HG02870 (cell line): Measurements from ENCODE around the gene PICK1.
"Not testable (repeated sequence)": the region's sequence is repeated elsewhere in the genome, so short reads cannot be mapped to it uniquely, and the experiment has no call there.

ENCODE experiments used
- ATAC-seq: cut with Tn5 transposase; IDR thresholded peaks from one replicate; pipeline ENCODE4 v1.9.1; 2021; ENCODE audit warnings: mild to moderate bottlenecking, moderate library complexity; ENCODE audit not compliant: unreplicated experiment

The PICK1 gene

DNA sequence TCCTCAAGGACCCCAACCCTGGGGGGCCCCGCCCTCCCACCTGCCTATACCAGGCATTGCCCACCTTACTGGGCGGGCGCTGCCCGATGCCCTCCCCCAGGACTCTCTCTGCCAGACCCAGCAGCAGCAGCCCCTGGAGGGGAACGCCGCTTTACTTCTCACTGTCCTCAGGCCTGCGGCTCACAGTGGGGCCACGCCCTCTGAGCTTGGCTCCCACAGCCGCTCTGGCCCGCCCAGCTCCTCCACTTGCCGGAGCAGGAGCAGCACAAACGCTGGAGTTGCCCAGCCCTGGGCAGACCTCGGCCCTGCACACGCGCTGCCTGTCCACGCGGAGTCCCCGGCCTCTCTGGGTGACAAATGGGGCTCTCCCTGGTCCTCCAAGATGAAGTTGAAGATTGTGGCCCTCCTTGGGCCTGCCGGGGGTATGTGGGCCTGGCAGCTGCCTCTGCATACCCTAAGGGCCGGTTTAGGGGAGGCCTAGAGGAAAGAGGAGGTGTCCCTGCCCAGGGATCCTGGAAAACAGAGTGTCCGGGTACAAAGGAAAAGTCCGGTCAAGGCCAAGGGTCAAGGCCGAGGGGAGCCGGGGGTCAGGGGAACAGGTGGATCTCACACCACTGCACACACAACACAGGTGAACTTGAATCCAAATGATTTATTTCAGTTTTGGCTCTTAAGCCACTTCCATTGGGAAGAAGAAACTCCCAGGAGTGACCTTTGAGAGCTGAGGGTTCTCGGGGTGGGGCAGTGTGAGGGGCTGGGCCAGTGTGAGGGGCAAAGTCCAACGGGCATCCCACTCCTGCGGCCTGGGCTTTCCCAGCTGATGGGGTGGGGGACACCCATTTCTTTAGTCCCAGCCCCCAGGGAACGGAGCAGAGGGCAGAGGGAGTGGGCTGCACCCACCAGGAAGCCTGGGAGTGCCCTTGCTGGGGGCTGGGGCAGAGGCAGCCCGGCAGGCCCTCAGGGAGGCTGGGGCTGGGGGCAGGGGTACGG, 54.0 kb downstream of the PICK1 start:
- ATAC-seq: no peak

DNA sequence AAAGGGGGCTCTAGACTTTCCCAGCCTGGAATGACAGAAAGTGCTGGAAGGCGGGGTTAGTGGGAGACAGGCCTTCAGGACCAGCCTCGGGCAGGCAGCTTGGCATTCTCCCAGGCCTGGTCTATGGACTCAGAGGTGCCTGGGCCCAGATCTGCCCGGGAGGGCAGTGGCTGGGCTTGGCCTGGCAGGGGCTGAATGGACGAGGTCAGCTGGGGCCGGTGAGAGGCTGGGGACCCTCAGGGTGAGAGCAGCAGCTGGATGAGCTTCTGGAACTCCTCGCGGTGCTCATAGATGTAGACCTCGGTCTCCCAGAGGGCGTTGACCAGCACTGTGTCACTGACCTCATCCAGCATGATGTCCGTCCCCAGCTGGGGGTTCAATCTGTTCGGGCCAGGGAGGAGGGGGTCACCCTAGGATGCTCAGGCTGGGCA, 54.7 kb downstream of the PICK1 start:
- ATAC-seq: no peak

DNA sequence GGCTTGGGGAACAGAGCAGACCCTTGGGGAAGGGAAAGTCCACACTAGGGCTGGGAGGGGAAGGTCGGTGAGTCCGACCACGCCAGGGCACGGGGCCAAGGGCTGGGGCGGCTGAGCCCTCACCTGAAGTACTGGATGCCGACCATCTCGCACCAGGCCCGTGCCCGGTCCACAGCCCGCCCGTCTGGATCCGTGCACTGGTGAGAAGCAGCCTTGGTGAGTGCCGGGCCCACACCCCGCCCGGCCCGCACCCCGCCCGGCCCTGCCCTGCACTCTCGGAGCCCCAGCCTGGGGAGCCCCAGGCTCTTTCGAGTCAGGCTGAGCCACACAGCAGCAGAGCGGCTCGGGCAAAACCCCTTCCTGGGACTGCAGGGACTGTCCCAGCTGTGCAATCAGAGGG, 55.2 kb downstream of the PICK1 start:
- ATAC-seq: no peak

DNA sequence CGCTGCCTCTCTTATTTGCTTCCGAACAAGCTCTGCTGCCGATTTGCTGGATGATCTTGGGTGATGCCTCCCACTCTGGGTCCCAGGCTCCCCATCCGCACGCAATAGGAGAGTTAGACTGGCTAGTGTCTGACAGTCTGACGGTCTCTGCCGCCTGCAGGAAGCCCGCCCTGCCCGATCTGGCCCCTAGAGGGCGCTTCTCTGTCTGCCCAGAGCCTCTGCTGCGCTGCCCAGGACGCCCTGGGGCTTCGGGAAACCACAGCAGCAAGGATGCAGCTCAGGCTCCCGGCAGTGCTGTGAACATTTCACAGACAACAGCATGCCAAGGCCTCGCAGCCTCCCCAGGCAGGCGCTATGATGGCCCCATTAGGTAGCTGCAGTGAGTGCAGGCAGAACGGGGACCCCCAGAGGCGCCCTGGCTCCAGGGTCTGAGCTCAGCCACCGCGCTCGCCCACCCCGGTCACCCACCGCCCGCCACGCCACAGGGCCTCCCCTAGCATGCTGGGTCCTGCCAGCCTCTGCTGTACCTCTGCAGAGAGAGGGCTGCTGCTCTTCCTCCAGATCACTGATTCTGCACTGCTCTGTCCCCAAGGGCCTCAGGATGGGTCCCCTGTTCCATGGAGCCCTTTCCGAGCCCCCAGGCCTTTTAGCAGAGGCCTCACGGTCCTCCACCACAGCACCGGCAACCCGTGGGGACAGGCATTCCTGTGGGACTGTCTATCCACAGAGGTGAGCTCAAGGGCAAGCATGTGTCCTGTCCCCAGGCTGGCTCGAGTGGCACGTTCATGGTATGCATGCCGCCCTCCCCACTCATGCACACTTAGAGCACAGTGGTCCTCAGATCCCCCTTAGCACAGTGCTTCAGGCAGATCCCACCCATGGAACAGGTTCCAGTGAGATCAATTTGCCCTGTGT, 57.5 kb downstream of the PICK1 start:
- no peak for ATAC-seq

DNA sequence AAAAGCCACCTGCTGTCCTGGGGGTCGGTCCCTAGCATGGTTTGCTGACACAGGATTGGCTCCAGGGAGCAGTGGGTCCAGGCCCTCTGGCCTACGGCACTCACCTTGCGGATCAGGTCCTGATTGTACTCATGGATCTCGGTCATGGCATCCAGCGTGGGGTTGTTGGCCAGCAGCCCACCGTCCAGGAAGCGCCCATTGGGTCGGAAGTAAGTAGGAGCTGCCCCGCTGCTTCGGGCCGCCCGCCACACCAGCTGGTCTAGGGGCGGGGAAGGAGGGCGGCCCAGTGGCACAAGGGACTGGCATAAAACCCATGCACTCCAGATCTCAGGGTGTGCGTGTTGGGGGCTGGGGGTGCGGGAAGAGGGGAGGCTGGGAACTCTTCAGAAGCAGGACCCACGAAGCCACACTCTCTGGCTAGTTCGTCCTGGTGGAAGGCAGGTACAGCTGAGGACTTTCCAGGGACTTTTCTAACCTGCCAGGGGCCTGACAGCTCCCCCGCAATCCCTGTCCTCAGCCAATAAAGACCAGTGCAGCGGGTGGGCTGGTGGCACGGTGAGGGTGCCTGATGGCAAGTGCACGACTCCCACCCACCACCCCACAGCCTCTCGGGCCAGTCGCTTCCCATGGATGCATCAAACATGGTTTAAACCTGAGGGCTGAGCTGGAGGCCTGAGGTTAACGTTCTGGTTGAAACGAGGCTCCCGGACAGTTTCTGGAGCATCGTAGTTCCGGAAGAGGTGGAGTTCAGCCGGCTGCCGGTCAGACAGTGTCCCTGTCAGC, 58.4 kb downstream of the PICK1 start:
- ATAC-seq: no peak

DNA sequence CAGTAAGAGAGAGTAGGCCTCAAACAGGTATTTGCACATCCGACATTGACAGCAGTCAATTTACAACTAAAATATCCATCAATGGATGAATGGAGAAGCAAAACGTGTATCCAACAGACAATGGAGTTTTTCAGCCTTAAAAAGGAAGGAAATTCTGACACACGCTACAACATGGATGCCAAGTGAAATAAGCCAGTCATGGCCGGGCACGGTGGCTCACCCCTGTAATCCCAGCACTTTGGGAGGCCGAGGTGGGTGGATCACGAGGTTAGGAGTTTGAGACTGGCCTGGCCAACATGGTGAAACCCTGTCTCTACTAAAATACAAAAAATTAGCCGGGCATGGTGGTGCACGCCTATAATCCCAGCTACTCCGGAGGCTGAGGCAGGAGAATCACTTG, 60.4 kb downstream of the PICK1 start:
- not testable (repeated sequence) for ATAC-seq

DNA sequence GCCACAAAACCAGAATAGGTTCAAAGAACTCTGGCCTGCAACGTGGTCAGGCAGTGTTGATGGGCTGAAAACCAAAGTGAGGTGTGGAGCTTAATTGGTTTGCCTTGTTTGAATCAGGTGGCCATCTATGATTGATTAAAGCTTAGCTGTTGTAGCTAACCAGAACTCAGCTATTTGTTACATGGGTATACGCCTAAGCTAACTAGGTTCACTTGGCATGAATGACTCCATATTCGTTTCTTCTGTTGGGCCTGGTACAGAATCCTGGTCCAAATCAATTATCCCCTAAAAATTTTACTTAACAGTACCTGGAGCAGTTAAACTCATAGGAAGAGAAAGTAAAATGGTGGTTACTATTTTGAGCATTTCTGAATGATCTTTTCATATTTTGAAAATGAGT, 61.0 kb downstream of the PICK1 start:
- ATAC-seq: no peak

DNA sequence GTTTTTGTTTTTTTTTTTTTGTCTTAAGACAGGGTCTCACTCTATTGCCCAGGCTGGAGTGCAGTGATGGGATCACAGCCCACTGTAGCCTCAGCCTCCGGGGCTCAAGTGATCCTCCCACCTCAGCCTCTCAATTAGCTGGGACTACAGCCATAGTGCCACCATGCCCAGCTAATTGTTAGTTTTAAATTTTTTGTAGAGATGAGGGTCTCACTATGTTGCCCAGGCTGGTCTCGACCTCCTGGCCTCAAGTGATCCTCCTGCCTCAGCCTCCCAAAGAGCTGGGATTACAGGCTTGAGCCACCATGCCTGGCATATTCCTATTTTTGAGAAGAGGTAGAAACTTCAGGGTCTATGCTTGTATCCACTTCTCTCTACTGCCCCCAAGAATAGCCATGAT, 61.5 kb downstream of the PICK1 start:
- ATAC-seq: not testable (repeated sequence)

DNA sequence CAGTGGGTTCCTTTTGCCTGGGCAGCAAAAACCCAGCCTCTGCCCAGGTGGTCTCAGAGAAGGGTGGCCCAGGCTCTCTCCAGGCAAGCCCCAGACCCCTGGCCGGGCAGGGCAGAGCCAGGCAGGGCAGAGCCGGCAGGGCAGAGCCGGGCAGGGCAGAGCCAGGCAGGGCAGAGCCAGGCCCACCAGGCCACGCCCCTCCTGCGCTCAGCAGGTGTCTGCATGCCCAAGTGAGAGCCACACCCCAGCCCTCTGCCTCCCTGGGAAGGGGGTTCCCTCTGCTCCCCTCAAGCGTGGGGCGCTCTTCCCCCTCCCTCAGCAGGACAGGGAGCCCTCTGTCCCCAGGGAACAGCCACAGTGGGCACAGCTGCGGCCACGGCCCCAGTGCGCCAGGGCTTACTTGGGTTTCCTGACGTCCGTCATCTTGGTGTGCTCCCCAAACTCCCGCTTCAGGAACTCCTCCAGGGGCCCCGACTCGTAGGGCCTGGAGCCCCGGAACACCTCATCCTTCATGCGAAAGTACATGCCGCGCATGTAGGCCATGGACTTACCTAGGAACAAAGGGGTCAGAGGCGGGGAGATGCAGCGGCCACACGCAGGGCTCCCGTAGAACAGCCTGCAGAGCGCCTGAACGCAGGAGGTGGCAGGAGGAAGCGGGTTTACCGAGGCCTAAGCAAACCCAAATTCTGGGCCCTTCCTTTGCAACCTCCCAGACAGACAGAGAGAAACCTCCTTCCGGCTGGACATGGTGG, 63.3 kb downstream of the PICK1 start:
- no peak for ATAC-seq

DNA sequence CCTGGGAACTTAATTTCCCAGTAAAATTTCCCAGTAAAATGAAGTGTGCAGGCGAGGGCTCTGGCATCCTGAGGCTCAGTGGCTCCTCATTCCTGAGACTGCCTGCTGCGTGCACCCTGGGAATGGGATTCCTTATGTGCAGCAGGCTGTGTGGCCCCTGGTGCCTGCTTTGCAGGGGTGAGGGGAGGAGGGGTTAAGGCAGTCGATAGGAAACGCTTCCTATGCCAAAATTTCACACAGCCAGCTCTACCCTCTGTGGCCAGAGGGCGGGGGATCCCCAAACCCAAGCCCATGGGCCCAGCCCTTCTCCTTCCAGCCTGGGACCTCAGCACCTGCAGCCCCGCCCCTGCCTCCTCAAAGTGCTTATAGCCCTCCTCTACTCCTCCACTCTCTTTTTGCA, 65.4 kb downstream of the PICK1 start:
- ATAC-seq: no peak

DNA sequence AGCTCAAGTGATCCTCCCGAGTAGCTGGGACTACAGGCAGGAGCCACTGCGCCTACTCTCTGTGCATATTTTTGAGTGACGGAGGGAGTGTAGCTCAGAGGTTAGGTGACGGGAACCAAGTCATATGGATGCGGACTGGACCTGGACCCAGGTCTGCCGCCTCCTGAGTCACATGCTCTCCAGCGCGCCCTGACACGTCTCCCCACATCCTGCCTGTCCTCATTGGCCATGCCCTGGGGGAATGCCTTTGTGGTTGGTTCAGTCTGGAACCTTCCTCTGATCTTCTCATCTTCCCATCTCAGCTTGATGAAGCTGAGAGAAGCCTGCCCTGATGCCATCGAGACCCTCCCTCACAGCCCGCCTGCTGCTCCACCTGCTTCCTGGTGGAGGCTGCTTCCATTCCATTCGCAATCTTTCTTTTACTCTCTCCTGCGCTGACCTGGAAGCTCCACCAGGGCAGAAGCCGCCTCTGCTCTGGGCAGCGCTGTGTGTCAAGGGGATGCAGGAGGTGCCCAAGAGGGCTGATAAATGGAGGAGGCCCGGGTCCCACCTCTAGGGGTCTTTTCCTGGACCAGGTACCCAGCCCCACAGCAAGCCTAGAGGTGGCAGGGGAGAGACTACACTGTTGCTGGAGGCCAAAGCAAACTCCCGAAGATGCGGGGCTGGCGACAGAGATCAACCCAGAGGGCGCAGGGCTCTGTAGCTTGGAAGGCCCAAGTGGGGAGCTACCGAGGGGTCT, 67.2 kb downstream of the PICK1 start:
- ATAC-seq: no peak

DNA sequence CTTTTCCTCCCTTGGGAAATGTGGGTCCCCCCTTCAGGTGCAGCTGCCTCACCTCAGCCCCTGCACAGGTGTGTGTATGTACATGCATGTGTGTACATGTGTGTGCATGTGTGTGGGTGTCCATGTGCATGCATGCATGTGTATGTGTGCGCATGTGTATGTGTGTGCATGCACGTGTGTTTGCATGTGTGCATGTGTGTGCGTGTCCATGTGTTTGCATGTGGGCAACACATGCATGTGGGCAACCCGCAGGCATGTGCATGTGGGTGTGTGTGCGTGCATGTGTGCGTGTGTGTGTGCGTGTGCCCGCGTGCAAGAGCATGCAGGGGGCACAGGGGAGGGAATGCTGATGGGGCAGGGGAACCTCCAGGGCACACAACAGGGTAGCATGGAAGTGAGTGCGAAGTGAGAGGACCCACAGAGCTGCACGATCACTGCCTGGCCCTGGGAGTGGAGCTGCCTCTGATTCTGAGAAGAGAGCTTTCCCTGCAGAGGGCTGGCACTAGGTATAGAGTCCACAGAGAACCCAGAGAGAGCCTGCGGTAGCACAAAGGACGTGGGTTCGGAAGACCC, 67.9 kb downstream of the PICK1 start:
- no peak for ATAC-seq
